Neural cell (in vitro differentiated cells): Measurements from ENCODE around the gene HRAS. TPM values are rescaled to one million over a fixed set of nuclear protein-coding genes. Genes with fewer than 3 reads are reported as not detected.

Source experiments
- polyA plus RNA-seq: library from polyadenylated mRNA; depleted of rRNA; stranded (reverse); fragments of >200 nt; gene quantifications from 2 replicates; pipeline ENCODE4 v1.2.3, GENCODE V29; 2014
- small RNA-seq, 3 experiments: library from RNA; depleted of rRNA; stranded (forward); fragments of <200 nt; gene quantifications; one replicate each; pipeline ENCODE3, GENCODE V24; 2012

HRAS gene
- polyA plus RNA-seq, 1 donor from 2014 or later = 120 TPM

Small RNA genes within 50 kb of the gene (small RNA-seq; reads per million reads assigned to genes)
- gene MIR210 = 184 to 435 (median 219) reads per million in 3 experiments

Other genes with a start within 250 kb of the HRAS start
- 2.1 and 6.0 TPM in 2 replicates for gene PGGHG, start 246.4 kb downstream of the HRAS start, polyA plus RNA-seq
- gene IFITM5, start 236.1 kb downstream of the HRAS start, polyA plus RNA-seq = not detected in 2 replicates
- gene IFITM2, start 227.8 kb downstream of the HRAS start, polyA plus RNA-seq = 2.3 TPM in 1 of 2 replicates, not detected in the other
- 0.35 TPM in 1 of 2 replicates, not detected in the other for gene IFITM1, start 221.5 kb downstream of the HRAS start, polyA plus RNA-seq
- gene IFITM3, start 214.7 kb downstream of the HRAS start, polyA plus RNA-seq = not detected in 2 replicates
- 440 and 478 TPM in 2 replicates for gene B4GALNT4, start 166.1 kb downstream of the HRAS start, polyA plus RNA-seq
- not detected in 2 replicates for gene PKP3, start 141.4 kb downstream of the HRAS start, polyA plus RNA-seq
- 1.6 and 5.6 TPM in 2 replicates for gene SIGIRR, start 120.6 kb downstream of the HRAS start, polyA plus RNA-seq
- gene ANO9, start 93.6 kb downstream of the HRAS start, polyA plus RNA-seq = not detected in 2 replicates
- 39.1 and 54.3 TPM in 2 replicates for gene PTDSS2, start 85.3 kb downstream of the HRAS start, polyA plus RNA-seq
- gene RNH1, start 28.3 kb downstream of the HRAS start, polyA plus RNA-seq = 71.8 and 82.4 TPM in 2 replicates
- gene LRRC56, start 2.0 kb upstream of the HRAS start, polyA plus RNA-seq = 0.76 and 1.3 TPM in 2 replicates
- 0.61 and 3.0 TPM in 2 replicates for gene LMNTD2, start 25.2 kb upstream of the HRAS start, polyA plus RNA-seq
- gene RASSF7, start 25.4 kb upstream of the HRAS start, polyA plus RNA-seq = 37.1 and 51.5 TPM in 2 replicates
- gene PHRF1, start 40.9 kb upstream of the HRAS start, polyA plus RNA-seq = 8.5 and 12.1 TPM in 2 replicates
- gene IRF7, start 80.4 kb upstream of the HRAS start, polyA plus RNA-seq = 1.1 and 4.6 TPM in 2 replicates
- not detected in 2 replicates for gene CDHR5, start 89.4 kb upstream of the HRAS start, polyA plus RNA-seq
- not detected in 2 replicates for gene SCT, start 91.6 kb upstream of the HRAS start, polyA plus RNA-seq
- gene DRD4, start 101.7 kb upstream of the HRAS start, polyA plus RNA-seq = 0.86 TPM in 1 of 2 replicates, not detected in the other
- 87.6 and 94.9 TPM in 2 replicates for gene DEAF1, start 159.6 kb upstream of the HRAS start, polyA plus RNA-seq
- 23.1 and 30.9 TPM in 2 replicates for gene TMEM80, start 160.2 kb upstream of the HRAS start, polyA plus RNA-seq
- gene EPS8L2, start 170.7 kb upstream of the HRAS start, polyA plus RNA-seq = 3.5 and 7.5 TPM in 2 replicates
- 156 and 158 TPM in 2 replicates for gene TALDO1, start 211.9 kb upstream of the HRAS start, polyA plus RNA-seq
- 131 and 146 TPM in 2 replicates for gene GATD1, start 241.9 kb upstream of the HRAS start, polyA plus RNA-seq